NCI-H524 (cell line): ENCODE data around the gene ZNF362.
"Not testable (repeated sequence)": the region's sequence is repeated elsewhere in the genome, so short reads cannot be mapped to it uniquely, and the experiment has no call there.

Experiments used
- DNase-seq, 2 experiments: peaks; one replicate each; lab custom pipeline; 2025; lab: John Stamatoyannopoulos, UW

Gene ZNF362

GRCh38 chr1:33256471-33257206 is at the start of gene ZNF362:
Gene ZNF362, plus strand, starts transcription at chr1:33256492. Its CDS starts 14,083 bp downstream, at chr1:33270575.
- DNase-seq = peak; percentile 26 to 37

- no peak for DNase-seq
Observed at GRCh38 chr1:33211972-33212371, 44.3 kb upstream of the ZNF362 start.

GRCh38 chr1:33219886-33220661 is 36.2 kb upstream of the ZNF362 start:
- peak; percentile 96 to 98 for DNase-seq

GRCh38 chr1:33220676-33221384 is 35.5 kb upstream of the ZNF362 start:
- DNase-seq = peak; percentile 13 to 49

GRCh38 chr1:33221385-33221758 is 34.9 kb upstream of the ZNF362 start:
- DNase-seq = no peak

- DNase-seq = no peak
Observed at GRCh38 chr1:33222381-33222780, 33.9 kb upstream of the ZNF362 start.

GRCh38 chr1:33224166-33224707 is 32.1 kb upstream of the ZNF362 start:
- no peak for DNase-seq

- DNase-seq = no peak
Observed at GRCh38 chr1:33225586-33225985, 30.7 kb upstream of the ZNF362 start.

GRCh38 chr1:33228935-33229487 is 27.3 kb upstream of the ZNF362 start:
- peak; percentile 81 to 82 for DNase-seq

- DNase-seq = no peak
Observed at GRCh38 chr1:33231166-33231565, 25.1 kb upstream of the ZNF362 start.

GRCh38 chr1:33232716-33233115 is 23.6 kb upstream of the ZNF362 start:
- DNase-seq = no peak

- DNase-seq = no peak
Observed at GRCh38 chr1:33234131-33234530, 22.2 kb upstream of the ZNF362 start.

- no peak for DNase-seq
Observed at GRCh38 chr1:33234588-33234990, 21.7 kb upstream of the ZNF362 start.

- no peak for DNase-seq
Observed at GRCh38 chr1:33235521-33235920, 20.8 kb upstream of the ZNF362 start.

- DNase-seq = no peak
Observed at GRCh38 chr1:33236498-33236897, 19.8 kb upstream of the ZNF362 start.

GRCh38 chr1:33237579-33237978 is 18.7 kb upstream of the ZNF362 start:
- no peak for DNase-seq

- not testable (repeated sequence) for DNase-seq
Observed at GRCh38 chr1:33238194-33238724, 18.0 kb upstream of the ZNF362 start.

GRCh38 chr1:33239410-33239809 is 16.9 kb upstream of the ZNF362 start:
- not testable (repeated sequence) for DNase-seq

GRCh38 chr1:33241866-33242265 is 14.4 kb upstream of the ZNF362 start:
- no peak for DNase-seq

- DNase-seq = no peak
Observed at GRCh38 chr1:33242652-33243051, 13.6 kb upstream of the ZNF362 start.

- no peak for DNase-seq
Observed at GRCh38 chr1:33244143-33244808, 12.0 kb upstream of the ZNF362 start.
